ENCODE measurements around the gene NFIX.

The NFIX gene

GRCh38 chr19:13128583-13128982 is 133.3 kb downstream of the NFIX start:
- DNase-seq (ENCODE audit: low spot score) = no peak

DNA sequence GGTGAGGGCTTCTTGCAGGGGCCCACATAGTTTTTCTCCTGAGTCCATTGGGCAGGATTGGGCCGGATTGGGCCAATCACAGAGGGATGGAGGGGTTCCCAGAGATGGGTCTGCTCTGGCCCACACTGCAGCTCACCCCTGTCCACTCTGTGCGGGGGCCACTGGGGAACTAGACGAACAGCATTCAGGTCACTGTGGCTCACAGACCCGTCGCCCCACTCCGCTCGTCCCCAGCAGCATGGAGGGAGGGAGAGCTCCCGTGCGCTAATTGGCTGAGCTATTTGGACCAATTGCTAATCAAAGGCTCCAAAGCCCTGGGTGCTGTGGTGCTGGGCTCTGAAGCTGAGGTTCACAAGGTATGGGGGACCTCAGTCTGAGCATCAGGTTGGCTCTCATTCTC is 134.1 kb downstream of the NFIX start:
- DNase-seq (ENCODE audit: low spot score) = no peak

DNA sequence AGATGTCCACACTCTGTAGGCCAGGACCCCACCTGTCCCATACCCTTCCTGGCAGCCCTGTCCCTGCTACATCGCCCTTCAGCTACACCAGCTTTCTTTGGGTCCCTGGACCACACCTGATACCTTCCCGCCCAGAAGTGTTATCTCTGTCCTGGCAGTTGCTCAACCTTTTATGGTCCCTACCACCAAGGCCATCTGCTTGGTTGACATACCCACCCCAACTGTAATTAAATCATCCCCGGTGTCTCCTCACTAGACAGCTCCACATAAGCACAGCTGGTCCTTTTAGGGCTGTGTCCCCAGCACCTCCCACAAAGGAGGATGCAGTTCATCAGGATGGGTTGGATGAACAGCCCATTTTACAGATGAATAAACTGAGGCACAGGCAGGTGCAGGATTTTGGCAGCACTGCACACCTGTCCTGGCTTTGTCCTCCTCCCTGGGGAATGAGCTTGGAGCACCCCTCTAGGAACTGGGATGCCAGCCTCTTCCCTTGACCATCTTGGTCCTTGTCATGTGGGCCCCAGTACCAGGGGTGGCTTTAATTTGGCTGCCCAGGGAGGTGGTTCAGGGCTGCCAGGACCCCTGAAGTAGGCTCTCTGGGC is 135.7 kb downstream of the NFIX start:
- DNase-seq (ENCODE audit: low spot score) = no peak

- DNase-seq (ENCODE audit: low spot score) = no peak
Measured at GRCh38 chr19:13132471-13133180, 137.4 kb downstream of the NFIX start.

- peak; percentile 80 for DNase-seq (ENCODE audit: low spot score)
Measured at GRCh38 chr19:13133241-13133870, 138.1 kb downstream of the NFIX start.

GRCh38 chr19:13134626-13135025 is 139.4 kb downstream of the NFIX start:
- DNase-seq (ENCODE audit: low spot score) = no peak

- DNase-seq (ENCODE audit: low spot score) = no peak
Measured at GRCh38 chr19:13135068-13136062, 140.1 kb downstream of the NFIX start.

DNA sequence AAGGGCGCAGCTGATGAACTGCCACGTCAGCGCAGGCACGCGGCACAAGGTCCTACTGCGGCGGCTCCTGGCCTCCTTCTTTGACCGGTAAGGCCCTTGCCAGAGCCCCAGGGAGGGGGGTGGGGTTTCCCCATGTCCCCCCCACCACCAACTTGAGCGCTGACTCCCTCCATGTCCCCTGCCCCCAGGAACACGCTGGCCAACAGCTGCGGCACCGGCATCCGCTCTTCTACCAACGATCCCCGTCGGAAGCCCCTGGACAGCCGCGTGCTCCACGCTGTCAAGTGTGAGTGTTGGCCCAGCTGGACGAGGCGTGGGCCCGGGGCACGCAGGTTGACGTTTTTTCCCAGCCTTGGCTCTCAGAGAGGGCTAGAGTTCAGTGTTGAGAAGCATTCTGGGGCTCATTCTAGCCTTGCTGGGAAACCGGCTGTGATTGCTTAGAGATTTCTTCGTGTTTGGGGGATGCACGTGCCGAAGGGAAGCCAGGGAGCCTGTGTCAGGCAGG is 142.1 kb downstream of the NFIX start:
- no peak for DNase-seq (ENCODE audit: low spot score)

DNA sequence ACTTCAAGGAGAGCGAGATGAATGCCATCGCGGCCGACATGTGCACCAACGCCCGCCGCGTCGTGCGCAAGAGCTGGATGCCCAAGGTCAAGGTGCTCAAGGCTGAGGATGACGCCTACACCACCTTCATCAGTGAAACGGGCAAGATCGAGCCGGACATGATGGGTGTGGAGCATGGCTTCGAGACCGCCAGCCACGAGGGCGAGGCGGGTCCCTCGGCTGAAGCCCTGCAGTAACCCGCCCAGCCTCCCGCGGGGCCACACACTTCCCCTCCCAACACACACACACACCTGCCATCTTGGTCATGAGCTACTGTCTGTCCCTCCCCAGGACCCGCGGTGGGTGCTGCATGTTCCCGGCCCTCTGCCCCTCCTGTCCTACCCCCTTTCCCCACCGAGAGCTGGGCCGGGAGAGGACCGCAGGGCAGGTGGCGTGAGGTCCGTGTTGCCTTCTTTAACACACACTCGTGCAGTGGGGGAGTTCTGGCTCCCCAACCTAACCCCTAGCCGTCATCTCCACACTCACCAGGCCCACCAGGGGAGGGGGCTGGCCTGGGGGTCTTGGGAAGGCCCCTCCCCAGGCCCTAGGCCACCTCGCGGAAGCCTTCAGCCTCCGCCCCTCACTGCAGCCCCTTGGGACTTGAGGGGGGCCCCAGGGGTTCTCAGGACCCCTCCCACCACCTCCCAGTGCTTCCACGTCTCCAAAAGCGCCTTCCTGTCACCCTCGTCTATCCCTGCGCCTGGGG is 143.1 kb downstream of the NFIX start:
- no peak for DNase-seq (ENCODE audit: low spot score)

DNA sequence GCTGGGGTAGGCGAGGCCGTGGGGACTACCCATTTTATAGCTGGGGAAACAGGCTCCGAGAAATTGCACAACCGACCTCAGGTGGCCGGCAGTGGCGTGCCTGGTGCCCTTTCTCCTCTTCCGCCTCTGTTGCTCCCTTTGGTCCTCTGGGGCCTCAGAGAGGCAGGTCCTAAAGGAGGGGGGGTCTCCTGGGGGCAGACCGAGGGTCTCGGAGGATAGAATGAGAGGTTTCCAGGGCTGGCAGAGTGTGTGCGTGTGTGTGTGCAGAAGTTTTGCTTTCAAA is 143.6 kb downstream of the NFIX start:
- no peak for DNase-seq (ENCODE audit: low spot score)

DNA sequence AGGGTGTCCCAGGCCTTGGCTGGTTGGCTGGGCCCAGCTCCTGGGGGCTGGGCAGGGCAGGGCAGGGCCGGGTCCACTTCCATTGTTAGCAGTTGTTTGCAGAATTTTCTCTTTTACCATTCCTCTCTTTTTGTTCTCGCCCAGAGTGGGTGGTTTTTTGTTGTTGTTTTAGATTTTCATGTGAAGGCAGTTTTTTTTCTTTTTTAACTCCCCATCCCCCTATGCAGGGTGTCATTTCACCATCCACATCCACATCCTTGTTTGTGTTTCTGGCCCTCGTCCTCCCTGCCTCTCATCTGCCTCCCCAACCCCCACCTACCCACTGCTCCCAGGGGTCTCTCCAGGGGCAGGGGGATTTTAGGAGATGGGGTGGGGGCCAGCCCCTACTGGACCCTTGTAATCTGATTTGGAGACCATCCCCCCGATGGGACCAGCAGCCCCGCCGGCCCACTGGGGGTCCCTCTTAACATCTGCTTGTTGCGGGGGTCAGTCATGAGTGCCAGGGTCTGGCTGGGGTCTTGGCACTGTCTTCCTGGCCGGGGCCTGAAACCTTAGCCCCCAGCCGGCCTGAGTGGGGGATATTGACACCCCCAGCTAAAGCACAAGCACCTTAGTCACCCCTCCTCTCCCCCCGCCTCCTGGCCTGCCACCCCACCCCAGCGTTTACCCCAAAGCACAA is 144.5 kb downstream of the NFIX start:
- no peak for DNase-seq (ENCODE audit: low spot score)

GRCh38 chr19:13146763-13147563 is 151.7 kb downstream of the NFIX start:
- DNase-seq (ENCODE audit: low spot score) = no peak

Data from globus pallidus (tissue), 1 donor.